ENCODE results near the gene GADD45A.

Gene GADD45A

DNA sequence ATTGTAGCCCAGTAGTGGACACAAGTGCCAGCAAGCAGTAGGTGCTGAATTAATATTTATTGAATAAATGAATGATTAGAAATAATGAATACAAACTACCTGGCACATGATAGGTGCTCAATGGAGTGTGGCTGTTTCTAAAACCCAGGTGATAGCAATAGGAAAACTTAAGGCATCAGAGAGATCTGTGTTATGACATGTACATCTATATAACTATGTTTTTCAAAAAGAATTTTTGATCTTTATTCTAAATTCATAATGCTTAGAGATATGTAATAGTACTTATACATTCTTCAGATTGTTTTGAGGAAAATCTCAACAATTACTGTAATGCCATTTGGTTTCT is 5.0 kb downstream of the GADD45A start:
- no peak for DNase-seq

DNA sequence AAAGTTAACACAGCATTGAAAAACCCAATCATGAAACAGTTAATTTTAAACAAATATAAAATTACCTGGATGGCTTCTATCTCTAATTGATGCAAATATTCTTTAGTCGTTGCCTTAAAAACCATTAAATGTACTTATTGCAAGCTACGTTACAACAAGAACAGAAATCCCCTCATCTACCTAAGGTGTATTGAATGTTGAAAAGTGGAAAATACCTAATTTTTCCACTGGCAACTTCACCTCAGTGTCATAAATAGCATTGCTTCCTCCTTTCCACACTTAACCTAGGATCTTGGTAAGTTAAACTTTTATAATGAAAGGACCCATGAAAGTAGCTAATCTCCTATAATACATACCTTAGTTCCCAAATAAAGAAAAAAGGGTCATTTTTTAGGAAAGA is 5.4 kb downstream of the GADD45A start:
- DNase-seq: no peak

GRCh38 chr1:67691712-67692111 is 6.7 kb downstream of the GADD45A start:
- DNase-seq: no peak

- no peak for DNase-seq
Measured at GRCh38 chr1:67695963-67696362, 11.0 kb downstream of the GADD45A start.

DNA sequence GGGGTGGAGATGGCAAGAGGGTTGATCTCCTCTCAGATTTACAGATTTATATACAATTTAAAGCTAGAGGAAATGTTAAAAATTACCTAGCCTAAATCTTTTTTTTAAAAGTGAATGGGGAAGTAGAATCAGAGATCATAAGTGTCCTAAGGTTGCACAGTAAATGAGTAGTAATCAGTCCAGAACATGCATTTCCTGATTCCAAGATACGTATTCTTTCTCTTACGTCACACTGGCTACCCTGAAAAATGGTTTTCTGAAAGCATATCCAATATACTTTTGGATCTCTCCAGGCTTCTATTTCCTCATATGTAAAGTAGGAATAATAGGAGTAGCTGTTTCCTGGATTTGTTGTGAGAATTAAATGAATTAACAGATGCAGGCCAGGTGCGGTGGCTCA is 11.7 kb downstream of the GADD45A start:
- DNase-seq: no peak

DNA sequence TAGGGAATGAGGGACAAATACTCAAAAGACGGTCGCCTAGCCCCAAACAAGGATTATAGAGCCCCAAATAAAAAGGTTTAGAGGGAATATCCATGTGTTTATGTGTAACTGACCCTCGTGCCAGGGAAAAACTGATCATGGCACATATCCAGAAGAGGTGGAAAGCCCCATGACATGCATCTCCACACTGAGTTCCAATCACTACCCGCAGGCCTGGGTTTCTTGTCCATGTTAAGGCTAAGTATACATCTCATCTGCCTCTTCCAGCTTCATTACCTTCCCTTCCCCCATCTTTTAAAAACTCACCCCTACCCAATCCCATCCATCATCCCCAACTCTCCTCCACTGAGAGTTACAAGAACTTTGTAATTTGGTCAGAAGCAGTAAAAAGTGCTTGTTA is 15.2 kb downstream of the GADD45A start:
- DNase-seq: no peak

GRCh38 chr1:67700692-67701410 is 15.8 kb downstream of the GADD45A start:
- no peak for DNase-seq

DNA sequence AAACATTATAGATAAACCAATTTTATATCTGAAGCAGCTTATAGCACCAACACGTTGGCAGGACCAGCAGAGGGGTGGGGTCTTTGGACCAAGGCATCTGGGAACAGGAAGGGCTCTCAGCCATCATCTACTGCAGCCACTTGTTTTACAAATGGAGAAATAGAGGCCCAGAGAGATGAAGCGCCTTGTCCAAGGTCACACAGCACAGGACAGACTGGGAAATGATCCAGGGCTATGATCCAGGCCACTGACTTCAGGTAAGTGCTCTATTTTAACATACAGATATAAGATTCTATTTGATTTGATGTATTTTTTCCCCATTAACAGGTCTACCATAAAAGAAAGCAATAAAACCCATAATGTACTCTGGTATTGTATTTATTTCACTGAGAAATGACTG is 16.9 kb downstream of the GADD45A start:
- DNase-seq: no peak

GRCh38 chr1:67704351-67704750 is 19.4 kb downstream of the GADD45A start:
- DNase-seq: no peak

DNA sequence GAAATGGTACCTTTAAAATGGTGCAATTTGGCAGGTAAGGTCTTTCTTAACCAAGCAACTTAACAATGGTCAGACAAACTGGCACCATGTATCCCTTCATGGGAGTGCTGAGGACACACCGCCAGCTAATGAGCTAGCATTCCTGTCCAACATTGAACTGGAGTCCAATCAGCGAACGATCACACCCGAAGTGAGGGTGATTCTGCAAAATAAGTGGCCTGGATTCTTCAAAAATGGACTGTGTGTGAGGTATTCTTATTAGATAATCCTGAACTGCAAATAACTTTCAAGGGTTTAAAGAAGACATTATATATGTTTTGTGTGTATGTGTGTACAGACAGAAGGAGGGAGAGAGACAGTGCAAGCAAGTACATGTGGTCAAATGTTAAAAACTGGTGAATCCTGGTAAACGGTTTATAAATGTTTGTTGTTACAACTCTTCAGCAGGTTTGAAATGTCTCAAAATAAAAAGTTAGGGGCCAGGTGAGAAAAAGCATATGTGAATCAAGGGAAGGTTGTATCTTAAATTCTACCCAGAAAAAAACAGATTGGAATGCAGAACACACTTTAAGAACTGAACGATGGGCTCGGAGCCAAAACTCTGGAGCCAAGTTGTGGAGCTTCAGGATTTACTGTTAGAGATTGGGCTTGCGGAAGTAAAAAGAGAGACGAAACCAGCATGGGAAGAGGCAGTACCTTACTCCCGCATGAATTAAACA is 20.9 kb downstream of the GADD45A start:
- DNase-seq: no peak

DNA sequence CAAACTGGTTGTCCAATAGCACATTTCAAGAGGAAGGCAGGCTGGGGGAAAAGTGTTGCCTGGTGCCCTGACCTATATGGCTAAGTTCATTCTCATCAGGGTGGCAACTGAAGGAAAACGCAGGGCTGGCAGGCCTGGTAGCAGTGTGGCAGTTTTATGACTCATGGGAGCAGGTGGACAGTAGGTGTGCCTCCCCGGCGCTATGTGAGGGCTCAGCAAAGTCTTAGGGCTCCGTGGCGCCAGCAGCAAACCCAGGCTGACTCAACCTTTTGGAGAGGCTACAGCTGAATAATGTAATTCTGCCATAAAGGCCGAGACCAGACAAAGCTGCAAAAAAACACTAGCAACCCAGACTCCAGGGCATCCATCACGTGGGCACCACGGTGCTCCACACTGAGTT is 23.6 kb downstream of the GADD45A start:
- DNase-seq: no peak

DNA sequence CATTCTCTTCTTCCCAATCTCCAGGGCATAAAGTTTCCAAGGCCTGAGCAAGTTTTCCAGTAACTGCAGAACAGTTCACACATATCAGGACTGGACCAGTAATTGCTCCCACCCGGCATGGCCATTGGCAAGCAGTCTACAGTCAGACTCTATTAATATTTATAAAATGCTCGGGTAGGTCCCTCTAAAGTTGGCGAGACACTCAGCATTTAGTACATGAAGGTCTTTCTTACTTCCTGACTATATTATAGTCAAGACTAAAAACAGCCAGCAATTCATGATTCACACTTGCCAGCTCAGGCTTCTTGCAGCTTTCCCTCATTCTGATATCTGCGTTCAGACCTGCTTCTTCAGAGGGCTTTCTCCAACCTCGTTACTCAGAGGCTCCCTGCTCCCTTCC is 25.4 kb downstream of the GADD45A start:
- no peak for DNase-seq

GRCh38 chr1:67711158-67711854 is 26.3 kb downstream of the GADD45A start:
- no peak for DNase-seq

- no peak for DNase-seq
Measured at GRCh38 chr1:67711855-67712212, 26.8 kb downstream of the GADD45A start.

- DNase-seq: no peak
Measured at GRCh38 chr1:67713057-67713846, 28.3 kb downstream of the GADD45A start.

GRCh38 chr1:67715819-67716218 is 30.8 kb downstream of the GADD45A start:
- DNase-seq: no peak

DNA sequence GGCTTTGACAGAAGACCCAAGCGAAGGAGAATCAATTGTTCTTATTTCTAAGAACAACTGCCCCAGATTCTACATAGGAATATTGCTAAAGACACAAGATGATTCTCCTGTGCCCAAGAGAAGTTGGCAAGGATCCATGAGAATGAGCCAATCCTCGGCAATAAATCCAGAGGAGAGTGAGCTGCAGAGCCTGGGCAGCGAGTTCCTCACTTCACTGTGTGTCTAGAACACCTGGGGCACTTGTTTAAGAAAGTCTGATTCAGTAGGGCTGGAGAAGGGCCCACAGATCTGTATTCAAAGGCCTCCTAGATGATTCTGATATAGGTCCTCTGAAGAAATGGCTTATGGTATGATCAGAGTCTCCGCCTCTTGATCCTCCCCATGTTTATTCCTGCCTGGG is 31.8 kb downstream of the GADD45A start:
- DNase-seq: no peak

DNA sequence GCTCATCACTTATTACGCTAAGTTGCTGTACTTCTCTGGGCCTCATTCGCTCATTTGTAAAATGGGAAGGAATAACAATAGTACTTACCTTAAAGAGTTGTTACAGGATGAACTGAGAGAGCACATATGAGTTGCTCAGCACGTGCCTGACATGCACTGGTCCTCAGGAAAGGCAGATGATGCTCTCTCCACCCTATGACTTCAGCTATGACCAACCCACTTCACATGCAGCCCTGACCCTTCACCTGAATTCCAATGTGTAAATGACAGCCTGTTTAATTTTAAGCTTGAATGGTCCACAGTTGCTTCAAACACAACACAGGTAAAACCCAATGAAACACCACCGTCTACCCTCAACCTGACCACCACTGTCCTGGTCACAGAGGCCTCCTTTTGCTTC is 32.9 kb downstream of the GADD45A start:
- no peak for DNase-seq

GRCh38 chr1:67719329-67720196 is 34.6 kb downstream of the GADD45A start:
- no peak for DNase-seq

- no peak for DNase-seq
Measured at GRCh38 chr1:67721112-67721511, 36.1 kb downstream of the GADD45A start.

- DNase-seq: no peak
Measured at GRCh38 chr1:67721650-67722291, 36.8 kb downstream of the GADD45A start.
